GM21447 (cell line): ENCODE results near the gene CHM.
A peak's percentile ranks its signal among the peaks of the same experiment; 100 is the strongest.
"Not testable (repeated sequence)": the region's sequence is repeated elsewhere in the genome, so short reads cannot be mapped to it uniquely, and the experiment has no call there.

Source experiments
- ATAC-seq: cut with Tn5 transposase; IDR thresholded peaks from one replicate; pipeline ENCODE4 v1.9.1; 2021; ENCODE audit not compliant: unreplicated experiment

Gene CHM

DNA sequence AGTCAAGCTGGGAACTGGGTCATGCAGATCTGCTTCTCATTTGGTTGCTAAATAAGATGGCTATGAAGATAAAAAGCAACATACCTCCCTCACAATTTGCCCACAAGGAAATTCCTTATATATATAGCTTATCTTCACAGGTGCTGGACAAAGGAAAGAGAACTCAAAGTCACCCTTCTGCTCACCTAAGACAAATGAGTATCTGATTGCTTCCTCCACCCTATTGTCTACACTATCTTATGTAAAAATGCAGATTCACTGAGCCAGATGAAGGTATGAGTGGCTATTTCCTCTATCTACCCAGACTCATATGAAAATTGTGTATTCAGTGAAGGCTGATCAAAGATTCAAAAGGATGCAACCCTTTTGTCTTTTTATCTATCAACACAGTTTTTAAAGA is 50.8 kb downstream of the CHM start:
- no peak for ATAC-seq

DNA sequence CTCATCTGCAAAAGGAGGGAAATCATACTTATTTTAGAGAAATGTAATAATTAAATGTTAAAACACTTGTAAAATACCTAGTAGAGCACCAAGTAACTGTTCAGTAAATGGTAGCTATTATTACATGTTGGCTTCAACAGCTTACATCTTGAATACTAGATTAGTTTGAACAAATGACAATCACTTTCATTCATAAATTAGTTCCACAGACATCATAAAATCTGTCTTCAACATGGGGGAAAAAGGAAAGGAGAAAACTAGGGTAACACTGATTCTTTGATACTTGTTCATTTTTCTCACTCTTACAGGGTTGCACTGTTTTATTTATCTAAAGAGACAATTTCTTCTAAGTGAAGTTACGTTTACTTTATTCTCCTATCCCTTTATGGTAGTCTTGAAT is 51.7 kb downstream of the CHM start:
- no peak for ATAC-seq

DNA sequence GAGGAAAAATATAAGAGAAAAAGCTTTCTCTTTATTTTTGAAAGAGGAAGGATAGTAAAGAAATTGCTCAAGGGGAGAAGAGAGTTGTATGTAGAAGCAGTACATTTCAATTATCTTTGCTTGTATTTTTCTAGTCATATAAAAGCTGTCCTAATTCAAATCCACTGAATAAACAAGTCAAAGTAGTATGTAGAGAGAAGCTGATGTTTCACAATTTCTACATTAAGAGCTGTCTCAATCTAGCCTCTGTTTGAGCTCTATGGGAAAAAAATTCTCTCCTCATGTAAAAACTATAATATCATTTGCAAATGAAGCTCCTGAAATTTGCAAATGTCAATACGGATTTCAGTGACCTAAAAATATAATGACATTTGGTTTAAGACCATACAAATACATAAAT is 52.6 kb downstream of the CHM start:
- ATAC-seq: no peak

- no peak for ATAC-seq
Measured at GRCh38 chrX:85994228-85994627, 53.1 kb downstream of the CHM start.

GRCh38 chrX:85993539-85994197 is 53.7 kb downstream of the CHM start:
- no peak for ATAC-seq

DNA sequence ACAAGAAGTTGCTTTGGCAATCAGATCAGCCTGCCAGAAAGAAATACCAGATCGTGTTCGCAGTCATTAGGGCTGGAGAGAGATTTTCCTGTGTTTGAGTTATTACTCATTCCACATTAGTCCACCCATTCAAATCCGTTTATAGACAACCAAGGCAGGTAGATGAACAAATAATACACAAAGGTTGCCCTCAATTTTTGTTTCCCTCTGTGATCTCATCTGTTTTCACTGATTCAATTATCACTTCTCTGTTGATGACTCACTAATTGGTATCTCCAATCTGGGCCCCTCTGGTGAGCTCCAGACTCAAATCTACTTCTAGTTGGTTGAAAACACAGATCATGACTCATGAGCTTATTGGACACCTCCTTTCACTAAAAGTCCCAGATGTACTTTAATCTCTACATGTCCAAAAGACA is 54.5 kb downstream of the CHM start:
- ATAC-seq: no peak

DNA sequence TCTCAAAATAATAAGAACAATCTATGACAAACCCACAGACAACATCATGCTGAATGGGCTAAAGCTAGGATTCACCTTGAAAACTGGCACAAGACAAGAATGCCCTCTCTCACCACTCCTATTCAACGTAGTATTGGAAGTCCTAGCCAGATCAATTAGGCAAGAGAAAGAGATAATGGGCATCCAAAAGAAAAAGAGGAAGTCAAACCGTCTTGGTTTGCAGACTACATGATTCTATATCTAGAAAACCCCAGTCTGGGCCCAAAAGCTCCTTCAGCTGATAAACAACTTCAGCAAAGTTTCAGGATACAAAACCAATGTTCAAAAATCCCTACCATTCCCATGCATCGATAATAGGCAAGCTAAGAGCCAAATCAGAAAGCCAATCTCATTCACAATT is 59.0 kb downstream of the CHM start:
- ATAC-seq: no peak

DNA sequence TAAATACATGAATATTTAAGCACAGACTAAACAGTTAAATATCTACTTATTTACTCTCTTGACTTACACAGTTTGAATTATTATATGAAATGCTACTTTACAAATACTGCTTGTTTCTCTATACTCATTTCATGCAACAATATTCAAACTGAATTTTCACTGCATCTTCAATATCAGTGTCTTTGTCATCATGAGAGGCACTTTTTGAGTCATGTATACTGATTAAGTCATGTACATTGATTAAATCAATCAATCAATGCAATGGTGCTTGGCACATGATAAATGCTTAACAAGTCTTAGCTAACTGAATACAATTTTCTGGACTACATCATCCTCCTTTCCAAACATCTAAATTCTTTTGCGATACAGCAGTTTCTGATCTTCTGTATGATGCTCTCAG is 67.1 kb downstream of the CHM start:
- ATAC-seq: no peak

DNA sequence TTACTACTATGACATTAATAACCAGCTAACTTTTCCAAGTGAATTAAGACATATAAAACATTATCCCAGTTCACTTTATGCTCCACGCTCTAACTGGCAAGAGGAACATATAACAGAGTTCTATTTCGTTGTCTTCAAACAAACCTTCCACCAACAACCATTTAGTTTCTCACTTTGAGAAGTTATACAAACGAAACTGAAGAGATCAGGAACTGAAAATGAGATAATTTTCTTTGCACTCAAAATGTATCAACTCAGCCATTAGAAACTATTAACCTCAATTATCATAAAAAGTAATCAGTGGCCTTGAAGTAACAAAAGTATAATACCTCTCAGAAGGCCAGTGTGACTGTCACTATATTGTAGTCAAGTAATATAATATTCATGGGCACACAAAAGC is 70.1 kb downstream of the CHM start:
- ATAC-seq: peak; percentile 91

- not testable (repeated sequence) for ATAC-seq
Measured at GRCh38 chrX:85972351-85972750, 75.0 kb downstream of the CHM start.

DNA sequence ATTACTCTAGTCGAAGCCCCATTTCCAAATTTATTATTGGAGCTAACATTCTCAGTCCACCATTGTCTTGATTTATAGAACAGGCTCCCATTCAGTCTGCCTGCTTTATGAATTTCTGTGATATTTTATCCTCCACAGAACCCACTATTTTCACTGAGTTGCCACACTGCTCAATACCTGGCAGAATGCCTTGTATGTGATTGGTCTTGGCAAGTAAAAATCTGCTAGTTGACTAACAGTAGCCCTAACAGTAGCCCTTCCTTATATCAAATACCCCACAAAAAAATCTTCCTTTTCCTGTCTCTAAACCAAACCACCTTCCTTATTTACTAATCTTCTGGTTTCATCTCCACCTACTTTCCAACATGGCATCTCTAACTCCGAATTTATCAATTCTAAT is 82.6 kb downstream of the CHM start:
- ATAC-seq: no peak

DNA sequence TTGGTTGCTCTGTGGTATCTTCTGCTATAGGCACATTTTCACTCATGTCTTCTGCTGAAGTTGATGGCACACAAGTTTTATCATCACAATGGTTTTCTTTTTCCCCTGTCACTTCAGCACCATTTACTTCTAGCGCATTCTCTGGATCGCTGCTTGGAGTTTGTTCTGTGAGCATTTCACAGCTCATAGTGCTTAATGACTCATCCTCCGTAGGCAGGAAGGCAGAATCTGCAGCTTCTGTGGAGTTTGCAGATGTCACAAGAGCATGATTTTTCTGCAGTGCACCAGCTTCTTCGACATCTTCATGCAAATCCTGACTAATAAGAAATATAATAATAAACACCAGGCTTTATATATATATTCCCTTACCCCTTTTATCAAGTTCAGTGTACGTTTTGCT is 83.6 kb downstream of the CHM start:
- no peak for ATAC-seq

DNA sequence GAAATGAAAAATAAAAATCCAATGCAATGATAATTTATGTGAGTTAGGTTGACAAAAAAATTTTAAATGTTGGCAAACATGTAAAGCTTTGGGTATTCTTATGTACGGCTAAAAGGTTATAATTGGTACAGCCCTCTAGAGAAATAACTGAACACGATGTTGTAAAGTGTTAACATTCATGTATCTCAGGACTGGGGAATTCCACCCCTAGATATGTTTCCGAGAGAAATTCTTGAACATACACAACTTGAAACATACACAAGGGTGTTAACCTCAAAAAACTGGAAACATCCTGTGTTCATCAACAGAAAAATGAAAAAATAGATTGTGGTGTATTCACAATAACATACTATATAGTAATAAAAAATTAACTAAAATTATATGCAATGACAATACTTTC is 91.8 kb downstream of the CHM start:
- ATAC-seq: no peak

- ATAC-seq: not testable (repeated sequence)
Measured at GRCh38 chrX:85944751-85945150, 102.6 kb downstream of the CHM start.

- ATAC-seq: no peak
Measured at GRCh38 chrX:85941275-85941674, 106.1 kb downstream of the CHM start.

DNA sequence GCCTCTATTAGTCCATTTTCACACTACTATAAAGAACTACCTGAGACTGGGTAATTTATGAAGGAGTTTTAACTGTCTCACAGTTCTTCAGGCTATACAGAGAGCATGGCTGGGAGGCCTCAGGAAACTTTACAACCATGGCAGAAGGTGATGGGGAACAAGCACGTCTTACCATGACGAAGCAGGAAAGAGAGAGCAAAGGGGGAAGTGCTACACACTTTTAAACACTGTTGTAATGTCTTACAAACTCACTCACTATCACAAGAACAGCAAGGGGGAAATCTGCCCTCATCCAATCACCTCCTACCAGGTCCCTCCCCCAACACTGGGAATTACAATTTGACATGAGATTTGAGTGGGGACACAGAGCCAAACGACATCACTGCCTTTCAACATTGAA is 107.4 kb downstream of the CHM start:
- ATAC-seq: not testable (repeated sequence)

GRCh38 chrX:85934399-85934798 is 113.0 kb downstream of the CHM start:
- not testable (repeated sequence) for ATAC-seq

GRCh38 chrX:85930099-85930498 is 117.3 kb downstream of the CHM start:
- ATAC-seq: no peak

GRCh38 chrX:85928606-85929005 is 118.8 kb downstream of the CHM start:
- no peak for ATAC-seq

DNA sequence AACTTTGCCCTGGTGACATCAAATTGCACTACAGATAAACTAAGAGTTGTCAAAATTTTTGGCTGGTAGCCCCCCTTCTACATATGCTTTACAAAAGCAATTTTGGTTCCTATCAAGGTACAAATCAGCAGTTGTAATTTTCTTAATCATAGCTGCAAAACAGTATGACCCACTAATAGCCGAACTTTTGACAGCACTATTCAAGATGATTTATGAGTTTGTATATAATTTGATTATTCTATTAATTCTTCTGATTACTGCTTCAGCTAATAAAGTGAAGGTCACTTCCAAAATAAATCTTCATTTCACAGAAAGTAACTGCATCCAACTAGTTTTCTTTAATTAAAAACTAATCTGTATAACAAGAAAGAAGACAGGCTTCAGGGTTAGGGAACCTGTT is 119.6 kb downstream of the CHM start:
- no peak for ATAC-seq

- no peak for ATAC-seq
Measured at GRCh38 chrX:85922821-85923220, 124.5 kb downstream of the CHM start.

DNA sequence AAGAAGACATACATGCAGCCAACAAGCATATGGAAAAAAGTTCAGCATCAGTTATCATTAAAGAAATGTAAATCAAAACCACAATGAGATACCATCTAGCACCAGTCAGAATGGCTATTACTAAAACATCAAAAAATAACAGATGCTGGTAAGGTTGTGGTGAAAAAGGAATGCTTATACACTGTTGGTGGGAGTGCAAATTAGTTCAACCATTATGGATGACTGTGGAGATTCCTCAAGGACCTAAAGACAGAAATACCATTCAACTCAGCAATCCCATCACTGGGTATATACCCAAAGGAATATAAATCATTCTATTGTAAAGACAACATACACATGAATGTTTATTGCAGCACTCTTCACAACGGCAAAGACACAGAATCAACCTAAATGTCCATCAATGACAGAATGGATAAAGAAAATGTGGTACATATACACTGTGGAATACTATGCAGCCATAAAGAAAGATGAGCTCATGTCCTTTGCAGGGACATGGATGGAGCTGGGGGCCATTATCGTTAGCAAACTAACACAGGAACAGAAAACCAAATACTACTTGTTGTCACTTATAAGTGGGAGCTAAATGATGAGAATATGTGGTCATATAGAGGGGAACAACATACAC is 130.6 kb downstream of the CHM start:
- not testable (repeated sequence) for ATAC-seq

- ATAC-seq: no peak
Measured at GRCh38 chrX:85914431-85914830, 132.9 kb downstream of the CHM start.
